Fibroblast of villous mesenchyme (primary cell): ENCODE measurements around the gene FBXO11. TPM values are rescaled to one million over a fixed set of nuclear protein-coding genes. Genes with fewer than 3 reads are reported as not detected.
A peak's percentile ranks its signal among the peaks of the same experiment; 100 is the strongest.

ENCODE experiments used
- DNase-seq: peaks from one replicate; pipeline ENCODE4 v3.0.0-alpha.2; 2010; ENCODE audit warnings: low read depth
- H3K4me3 ChIP-seq: 2 replicates; pipeline ENCODE4 v1.5.1; 2011; ENCODE audit warnings: low read depth, mild to moderate bottlenecking, low read length
- CTCF ChIP-seq: IDR thresholded peaks from 2 replicates; pipeline ENCODE4 v1.5.1; 2012; ENCODE audit warnings: low read depth, mild to moderate bottlenecking, low read length; ENCODE audit not compliant: insufficient read depth
- total RNA-seq: library from RNA; depleted of rRNA; stranded (reverse); fragments of >200 nt; gene quantifications from 2 replicates; pipeline ENCODE4 v1.2.3, GENCODE V29; 2012

FBXO11 gene
- total RNA-seq, 1 donor, result 48.8 TPM

- TF ChIP-seq CTCF, result no peak
- H3K4me3 ChIP-seq, result no peak overlapping the region
- peak; percentile 11 for DNase-seq
These were observed 63.5 kb downstream of the FBXO11 start for GRCh38 chr2:47842846-47843245.

- no peak for TF ChIP-seq CTCF
- DNase-seq, result no peak
- H3K4me3 ChIP-seq, result no peak overlapping the region
These were observed 67.6 kb downstream of the FBXO11 start for GRCh38 chr2:47838686-47839085.

- no peak for DNase-seq
These were observed 68.0 kb downstream of the FBXO11 start for GRCh38 chr2:47838249-47838648.

GRCh38 chr2:47833516-47833968, 72.8 kb downstream of the FBXO11 start:
- DNase-seq, result no peak
- no peak for TF ChIP-seq CTCF
- no peak overlapping the region for H3K4me3 ChIP-seq

More at GRCh38 chr2:47838249-47838648, 68.0 kb downstream of the FBXO11 start:
- TF ChIP-seq CTCF, result no peak
- no peak overlapping the region for H3K4me3 ChIP-seq

- DNase-seq, result no peak
- H3K4me3 ChIP-seq, result no peak overlapping the region
- TF ChIP-seq CTCF, result no peak
These were observed 83.8 kb downstream of the FBXO11 start for GRCh38 chr2:47822518-47822917.

- no peak overlapping the region for H3K4me3 ChIP-seq
- DNase-seq, result peak; percentile 21
- no peak for TF ChIP-seq CTCF
These were observed 86.5 kb downstream of the FBXO11 start for GRCh38 chr2:47819834-47820233.

- TF ChIP-seq CTCF, result no peak
- no peak for DNase-seq
- no peak overlapping the region for H3K4me3 ChIP-seq
These were observed 87.5 kb downstream of the FBXO11 start for GRCh38 chr2:47818777-47819176.
